HG02610 (cell line): ENCODE measurements around the gene CIRBP.

Source experiments
- ATAC-seq: cut with Tn5 transposase; IDR thresholded peaks from one replicate; pipeline ENCODE4 v1.9.1; 2021; ENCODE audit warnings: mild to moderate bottlenecking, moderate library complexity; ENCODE audit not compliant: unreplicated experiment

CIRBP gene

GRCh38 chr19:1230783-1231489 is 38.2 kb upstream of the CIRBP start:
- no peak for ATAC-seq

- no peak for ATAC-seq
Observed at GRCh38 chr19:1231729-1232637, 37.1 kb upstream of the CIRBP start.

DNA sequence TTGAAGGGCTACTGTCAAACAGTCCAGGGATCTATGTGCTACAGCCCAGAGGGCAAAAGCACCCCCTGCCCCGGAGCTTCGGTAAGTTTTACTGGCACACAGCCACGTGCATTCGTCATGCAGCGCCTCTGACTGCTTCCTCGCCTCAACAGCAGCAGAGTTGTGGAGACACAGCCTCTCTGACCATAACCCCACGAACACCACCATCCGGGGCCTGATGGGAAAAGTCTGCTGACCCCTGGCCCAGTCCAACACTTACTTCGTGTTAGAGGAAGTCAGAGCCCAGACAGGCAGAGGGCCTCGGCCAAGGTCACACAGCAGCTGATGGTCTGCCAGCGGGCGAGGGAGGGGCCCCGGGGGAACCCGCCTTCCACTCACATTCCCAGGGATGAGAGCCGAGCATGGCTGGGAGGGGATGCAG is 36.5 kb upstream of the CIRBP start:
- no peak for ATAC-seq

DNA sequence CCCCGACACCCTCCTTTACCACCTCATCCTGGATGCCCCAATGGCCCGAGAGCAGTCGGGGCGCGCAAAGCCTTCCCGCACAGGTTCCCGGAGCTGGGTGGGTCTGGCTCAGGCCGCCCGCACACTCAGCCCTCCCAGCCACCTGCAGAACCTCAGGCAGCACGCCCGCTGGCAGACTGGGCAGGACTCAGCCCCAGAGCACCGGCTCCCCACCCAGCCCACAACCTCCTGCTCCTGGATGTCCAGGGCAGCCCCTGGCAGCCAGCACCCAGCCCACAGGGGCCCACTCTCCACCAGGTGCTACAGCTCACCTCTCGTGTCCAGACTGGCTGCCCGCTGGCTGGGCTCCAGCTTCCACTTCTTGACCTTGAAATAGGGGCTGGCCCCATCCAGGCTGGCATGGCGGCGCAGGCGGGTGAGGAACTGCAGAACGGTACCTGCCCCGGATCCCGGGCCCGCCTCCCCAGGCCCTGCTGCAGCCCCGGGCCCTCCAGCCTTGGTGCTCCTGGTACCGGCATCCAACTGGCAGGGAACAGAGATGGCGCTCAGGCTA is 35.9 kb upstream of the CIRBP start:
- no peak for ATAC-seq

DNA sequence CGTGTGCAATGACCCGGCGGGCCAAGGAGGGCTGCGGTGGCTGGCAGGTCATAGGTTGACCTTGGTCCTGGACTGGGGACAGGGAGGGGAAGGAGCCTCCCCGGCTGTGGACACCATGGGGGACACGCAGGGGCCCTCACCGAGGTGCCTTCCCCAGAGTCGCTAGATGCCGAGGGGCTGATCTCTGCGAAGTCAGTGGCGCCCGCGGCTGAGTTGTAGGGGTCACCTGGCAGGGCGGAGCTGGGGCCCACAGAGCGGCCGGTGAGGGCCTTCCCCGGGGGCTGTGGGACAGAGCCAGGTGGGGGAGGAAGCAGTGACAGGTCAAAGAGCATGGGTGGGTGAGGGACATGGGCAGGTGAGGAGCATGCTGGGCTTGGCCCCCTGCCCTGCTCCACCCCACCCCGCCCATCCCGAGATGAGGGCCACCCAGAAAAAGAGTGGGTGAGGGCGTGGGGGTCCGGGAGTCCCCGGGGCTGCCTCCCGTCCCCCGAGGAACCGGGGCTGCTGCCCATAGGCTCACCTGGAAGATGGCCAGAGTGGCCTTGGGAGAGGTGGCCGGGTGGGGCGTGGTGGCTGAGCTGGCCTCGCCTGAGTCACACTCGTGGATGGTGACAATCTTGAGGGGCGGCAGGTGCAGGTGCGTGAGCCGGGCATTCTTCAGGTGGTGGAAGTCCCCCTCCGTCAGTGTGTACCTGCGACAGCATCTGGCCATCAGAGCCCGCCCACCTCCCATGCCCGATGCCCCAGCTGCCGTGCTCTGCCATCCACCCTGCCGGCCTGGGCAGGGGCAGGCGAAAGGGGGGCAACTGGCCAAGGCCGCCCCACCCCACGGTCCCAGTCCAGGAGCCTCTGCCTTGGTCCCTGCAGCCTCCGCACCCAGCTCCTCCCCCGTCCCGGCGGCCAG is 34.8 kb upstream of the CIRBP start:
- no peak for ATAC-seq

GRCh38 chr19:1234955-1235380 is 34.2 kb upstream of the CIRBP start:
- no peak for ATAC-seq

DNA sequence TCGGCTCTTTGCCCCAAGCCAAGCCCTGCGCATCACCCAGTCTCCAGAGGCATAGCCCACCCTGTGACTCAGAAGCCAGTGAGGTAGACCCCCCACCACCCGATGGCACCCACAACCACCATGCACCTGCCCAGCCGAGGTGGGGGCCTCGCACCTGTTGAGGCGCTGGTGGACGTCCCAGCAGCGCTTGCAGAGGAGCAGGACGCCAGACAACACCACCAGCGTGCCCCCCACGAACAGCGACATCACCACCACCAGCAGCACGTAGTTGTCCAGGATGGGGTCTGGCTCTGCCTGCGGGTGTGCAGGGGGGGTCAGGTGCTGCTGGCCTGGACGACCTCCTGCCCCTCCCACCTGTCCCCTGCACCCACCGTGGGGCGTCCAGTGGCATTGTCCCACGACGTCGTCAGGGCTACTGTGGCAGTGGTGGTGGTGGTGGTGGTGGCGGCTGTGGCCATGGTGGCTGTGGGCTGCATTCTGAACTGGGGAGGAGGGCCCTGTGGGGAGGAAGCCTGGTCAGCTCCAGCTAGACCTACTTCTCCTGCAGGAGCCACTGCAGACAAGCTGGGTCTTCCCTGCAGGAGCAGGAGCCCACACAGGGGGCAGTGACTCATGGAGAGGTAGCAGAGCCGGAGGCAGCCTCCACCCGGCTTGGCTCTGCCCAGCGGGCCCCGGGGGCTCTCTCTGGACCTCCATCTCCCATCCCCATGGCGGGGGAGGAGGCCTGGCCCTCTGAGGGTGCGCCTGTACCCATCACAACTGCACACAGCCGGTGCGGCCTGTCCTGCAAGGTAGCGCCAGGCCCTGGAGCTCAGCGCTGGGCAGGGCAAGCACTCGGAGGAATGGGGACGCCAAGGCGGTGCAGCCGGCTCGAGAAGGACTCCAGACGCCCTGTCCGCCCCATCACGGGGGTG is 33.2 kb upstream of the CIRBP start:
- no peak for ATAC-seq

DNA sequence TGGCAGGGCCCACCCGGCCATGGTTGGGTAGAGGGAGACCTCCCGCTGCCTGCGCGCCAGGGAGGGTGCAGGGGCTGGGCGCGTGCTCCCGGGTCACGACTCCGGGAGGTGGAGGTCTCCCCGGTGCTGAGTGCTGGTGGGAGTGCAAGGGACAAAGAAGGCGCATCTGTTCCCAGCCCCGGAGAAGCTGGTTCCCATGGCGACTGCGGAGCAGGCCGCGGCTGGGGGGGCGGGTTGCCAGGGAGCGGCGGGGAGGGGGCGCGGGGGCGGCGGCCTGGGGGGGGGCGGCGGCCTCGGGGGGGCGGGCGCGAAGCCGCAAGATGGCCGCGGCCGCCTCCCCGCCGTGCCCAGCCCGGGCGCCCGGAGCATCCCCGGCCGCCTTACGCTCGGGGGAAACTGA is 32.6 kb upstream of the CIRBP start:
- ATAC-seq: no peak

- no peak for ATAC-seq
Observed at GRCh38 chr19:1237027-1237659, 32.0 kb upstream of the CIRBP start.

GRCh38 chr19:1237754-1238368 is 31.3 kb upstream of the CIRBP start, which contains the start of gene CBARP:
CBARP (minus strand) TSS chr19:1238005; CDS start chr19:1236100, 1,905 bp downstream.
- no peak for ATAC-seq

GRCh38 chr19:1238369-1239303 is 30.5 kb upstream of the CIRBP start:
- ATAC-seq: no peak

DNA sequence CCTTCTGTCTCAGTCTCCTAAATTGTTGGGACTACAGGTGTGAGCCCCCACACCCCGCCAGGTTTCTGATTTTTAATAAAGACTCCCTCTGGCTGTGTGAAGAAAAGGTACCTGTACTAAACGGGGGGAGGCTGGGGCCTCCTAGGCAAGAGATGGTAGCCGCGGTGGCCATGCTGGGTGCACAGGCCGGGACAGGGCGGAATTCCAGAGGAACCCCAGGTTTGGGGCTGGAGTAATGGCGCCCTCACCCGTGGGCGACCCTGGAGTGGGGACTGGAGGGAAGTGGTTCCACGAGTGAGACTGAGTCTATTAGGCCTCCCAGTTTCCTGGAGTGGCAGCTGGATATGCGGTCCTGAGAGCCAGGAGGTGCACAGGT is 29.7 kb upstream of the CIRBP start:
- ATAC-seq: no peak

DNA sequence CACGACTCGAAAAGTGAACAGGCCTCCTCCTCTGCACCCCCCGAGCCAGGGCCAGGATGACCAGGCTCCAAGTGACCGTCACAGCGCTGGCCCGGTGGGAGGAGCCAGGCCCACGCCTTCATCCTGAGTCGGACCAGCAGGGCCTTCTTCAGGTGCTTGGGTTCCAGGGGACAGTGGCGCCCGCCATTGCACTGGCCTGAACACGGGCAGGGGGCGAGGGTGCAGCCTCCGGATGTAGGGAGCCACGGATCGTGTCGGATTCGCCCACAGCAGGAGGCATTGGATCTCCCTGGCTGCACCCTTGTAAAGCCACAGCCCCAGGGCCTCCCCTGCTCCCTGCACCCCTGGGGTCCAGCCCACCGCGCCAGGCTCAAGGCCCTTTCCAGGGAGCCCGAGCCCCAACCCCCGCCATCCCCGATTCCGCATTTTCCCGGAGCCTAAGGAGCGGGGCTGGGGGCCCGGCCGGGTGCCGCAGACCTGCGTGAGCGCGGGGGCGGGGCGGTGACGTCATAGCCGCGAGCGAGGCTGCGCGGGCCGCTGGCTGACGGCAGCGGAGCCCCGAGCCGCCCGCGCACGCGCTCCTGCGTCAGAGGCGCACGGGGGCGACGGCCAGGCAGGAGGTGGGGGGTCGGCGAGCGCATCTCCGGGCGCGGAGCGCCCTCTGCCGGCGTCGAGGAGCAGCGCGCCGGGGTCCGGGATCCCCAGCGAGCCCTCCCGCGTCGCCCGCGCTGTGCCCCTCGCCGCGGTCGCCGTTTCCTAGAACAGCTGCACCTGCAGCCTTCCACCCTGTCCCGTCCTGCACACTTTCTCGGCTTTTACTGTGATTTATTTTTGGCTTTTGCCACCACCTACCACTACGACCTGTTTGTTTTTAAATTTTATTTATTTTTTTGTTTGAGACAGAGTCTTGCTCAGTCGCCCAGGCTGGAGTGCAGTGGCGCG is 29.1 kb upstream of the CIRBP start:
- no peak for ATAC-seq

DNA sequence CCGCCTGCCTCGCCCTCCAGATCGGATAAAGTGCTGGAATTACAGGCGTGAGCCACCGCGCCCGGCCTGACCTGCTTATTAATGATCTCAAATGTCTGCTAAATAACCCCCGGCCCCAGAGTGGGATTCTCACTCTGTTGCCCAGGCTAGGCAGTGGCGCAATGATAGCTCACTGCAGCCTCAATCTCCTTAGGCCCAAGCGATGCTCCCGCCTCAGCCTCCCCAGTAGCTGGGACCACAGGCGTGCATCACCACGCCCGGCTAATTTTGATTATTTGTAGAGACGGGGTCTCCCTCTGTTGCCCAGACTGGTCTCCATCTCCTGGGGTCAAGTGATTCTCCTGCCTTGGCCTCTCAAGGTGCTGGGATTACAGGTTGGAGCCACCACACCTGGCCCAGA is 28.2 kb upstream of the CIRBP start:
- no peak for ATAC-seq

DNA sequence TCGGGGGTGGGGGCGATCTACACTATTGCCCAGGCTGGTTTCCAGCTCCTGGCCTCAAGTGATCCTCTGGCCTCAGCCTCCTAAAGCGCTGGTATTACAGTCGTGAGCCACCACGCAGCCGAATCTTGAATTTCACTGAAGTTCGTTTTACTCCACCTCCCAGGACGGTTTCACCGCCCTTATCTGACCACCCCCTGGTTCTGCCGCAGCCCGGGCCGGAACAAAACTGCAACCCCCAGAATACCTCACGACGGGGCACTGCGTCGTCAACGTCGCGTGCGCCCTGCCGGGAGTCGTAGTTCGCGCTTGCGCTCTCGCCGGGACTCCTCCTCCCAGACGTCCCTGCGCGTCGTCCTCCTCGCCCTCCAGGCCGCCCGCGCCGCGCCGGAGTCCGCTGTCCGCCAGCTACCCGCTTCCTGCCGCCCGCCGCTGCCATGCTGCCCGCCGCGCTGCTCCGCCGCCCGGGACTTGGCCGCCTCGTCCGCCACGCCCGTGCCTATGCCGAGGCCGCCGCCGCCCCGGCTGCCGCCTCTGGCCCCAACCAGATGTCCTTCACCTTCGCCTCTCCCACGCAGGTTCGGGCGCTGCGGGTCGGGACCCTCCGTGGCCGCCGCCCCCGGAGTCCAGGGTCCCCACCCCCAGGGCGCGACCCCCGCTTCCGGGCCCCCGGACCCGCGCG is 27.6 kb upstream of the CIRBP start, which contains the start of gene ATP5F1D:
TSS of gene ATP5F1D (plus strand) at position 335 of the 679 bp plus-strand sequence. CDS start at position 435, 100 bp downstream.
- ATAC-seq: no peak
